ENCODE measurements around the gene GRIK4.
"Not testable (repeated sequence)": the region's sequence is repeated elsewhere in the genome, so short reads cannot be mapped to it uniquely, and the experiment has no call there.

Gene GRIK4

DNA sequence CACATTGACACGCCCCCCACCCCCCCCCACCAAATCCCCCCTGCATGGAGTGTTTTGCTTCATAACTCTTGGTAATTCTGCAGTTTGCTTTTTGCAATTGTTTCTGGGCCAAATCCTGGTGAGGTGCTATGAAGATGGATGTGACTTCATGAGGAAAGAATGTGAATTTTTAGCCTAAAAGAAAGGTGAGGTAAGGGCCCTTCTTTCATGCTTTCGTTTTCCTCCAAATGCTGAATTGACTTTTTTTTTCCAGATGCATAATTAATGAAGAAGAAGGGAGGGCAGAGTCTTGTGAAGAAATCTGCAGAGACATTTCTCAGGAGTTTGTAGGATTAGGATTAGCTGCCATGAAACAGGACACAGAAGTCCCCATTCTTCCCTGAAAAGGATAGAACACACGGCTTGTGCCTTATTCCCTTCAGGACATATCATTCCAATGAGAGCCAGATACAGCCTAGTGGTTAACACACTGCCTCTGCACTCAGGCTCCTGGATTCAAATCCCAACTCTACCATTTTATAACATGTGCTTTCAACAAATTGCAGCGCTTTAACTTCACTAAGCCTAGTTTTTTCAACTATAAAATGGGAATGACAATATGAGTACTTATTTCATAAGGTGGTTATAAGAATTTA is 492.8 kb downstream of the GRIK4 start:
- no peak for DNase-seq (ENCODE audit: low read depth)

- DNase-seq (ENCODE audit: low read depth) = no peak
Observed at GRCh38 chr11:121006922-121007321, 495.4 kb downstream of the GRIK4 start.

DNA sequence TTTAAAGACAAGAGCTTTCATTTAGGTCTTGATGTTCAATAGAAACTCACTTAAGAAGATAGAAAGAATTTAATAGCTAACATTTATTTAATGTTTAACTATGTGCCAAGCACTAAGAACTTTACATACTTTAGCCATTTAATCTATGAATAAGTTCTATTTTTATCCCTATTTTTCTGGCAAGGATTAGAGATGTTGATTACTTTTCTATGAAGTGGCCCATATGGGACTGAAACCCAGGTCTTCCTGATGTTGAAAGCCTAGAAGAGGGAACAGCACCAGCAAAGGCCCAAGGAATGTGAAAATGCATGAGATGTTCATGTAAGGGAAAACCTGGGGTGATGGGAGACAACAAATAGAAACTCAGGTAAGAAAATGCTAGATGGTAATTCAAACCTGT is 497.0 kb downstream of the GRIK4 start:
- DNase-seq (ENCODE audit: low read depth) = no peak

DNA sequence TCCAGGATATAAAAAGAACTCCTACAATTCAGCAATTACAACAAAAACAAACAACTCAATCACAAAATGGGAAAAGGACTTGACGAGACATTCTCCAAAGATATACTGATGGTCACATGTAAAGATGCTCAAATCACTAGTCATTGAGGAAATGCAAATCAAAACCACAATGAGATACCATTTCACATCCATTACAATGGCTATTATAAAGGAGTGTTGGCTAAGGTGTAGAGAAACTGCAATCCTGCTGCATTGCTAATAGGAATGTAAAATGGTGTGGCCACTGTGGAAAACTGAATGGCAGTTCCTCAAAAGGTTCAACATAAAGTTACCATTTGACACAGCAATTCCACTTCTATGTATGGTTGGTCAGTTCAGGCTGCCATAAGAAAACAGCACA is 500.5 kb downstream of the GRIK4 start:
- no peak for DNase-seq (ENCODE audit: low read depth)

DNA sequence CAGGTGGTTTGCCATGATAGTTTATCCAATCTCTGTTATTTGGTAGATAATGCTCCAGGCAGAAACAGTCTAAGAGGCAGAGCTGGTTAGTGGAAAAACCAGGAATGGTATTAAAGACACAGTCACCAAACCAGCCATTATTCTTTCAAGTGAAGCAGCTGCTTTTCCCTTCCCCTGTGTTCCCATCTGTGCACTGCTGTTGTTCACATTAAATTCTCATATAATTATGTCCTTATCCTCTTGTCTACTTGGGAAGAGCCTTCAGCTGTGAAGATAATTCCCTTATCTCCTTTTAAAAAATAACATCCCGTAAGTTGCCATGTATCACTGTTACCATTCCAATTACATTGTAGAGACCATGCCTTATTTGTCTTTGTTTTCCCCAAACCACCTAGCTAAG is 507.2 kb downstream of the GRIK4 start:
- no peak for DNase-seq (ENCODE audit: low read depth)

DNA sequence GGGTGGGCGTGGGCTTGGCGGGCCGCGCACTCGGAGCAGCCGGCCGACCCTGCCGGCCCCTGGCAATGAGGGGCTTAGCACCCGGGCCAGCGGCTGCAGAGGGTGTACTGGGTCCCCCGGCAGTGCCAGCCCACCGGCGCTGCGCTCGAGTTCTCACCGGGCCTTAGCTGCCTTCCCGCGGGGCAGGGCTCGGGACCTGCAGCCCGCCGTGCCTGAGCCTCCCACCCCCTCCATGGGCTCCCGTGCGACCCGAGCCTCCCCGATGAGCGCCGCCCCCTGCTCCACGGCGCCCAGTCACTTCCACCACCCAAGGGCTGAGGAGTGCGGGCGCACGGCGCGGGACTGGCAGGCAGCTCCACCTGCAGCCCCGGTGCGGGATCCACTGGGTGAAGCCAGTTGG is 510.2 kb downstream of the GRIK4 start:
- DNase-seq (ENCODE audit: low read depth) = not testable (repeated sequence)

DNA sequence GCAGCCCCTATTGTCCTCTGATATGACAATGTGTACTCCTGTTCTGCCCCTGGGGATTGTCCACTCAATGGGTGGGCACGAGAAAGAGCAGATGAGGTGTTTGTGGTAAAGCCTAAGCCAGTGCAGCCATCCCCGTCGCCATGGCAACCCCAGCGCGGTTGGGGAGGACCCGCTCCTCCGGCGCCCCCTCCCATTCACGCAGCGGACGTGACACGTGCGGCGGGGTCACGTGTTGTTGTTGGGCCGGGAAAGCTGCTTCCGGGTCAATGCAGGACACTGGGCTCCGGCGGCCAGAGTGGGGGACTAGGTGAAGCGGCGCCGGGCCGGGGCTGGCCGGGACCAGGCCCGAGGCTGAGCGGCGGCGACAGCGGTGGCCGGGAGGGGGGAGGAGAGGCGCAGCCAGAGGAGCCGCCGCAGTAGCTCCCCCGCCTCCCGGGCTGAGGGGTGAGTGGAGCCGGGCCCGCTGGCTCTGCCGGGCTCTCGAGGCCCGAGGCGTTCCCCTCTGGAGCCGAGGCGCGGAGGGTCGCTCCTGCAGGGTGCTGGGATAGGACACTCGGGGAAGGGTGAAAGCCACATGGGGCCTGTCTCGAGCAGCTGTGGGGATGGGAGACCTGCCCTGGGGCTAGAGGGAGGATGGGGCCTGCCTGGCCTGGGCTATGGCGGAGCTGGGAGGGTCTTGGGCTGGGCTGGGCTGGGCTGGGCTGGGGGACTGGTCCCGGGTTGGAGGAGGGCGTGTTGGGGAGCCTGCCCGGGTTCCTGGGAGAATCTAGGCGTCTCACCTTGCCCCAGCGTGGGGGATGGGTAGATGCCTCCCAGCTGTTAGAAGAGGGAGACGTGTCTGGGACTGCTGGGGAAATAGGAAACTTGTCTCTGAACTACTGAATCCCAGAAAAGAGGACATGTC is 512.6 kb downstream of the GRIK4 start, which contains the start of gene TBCEL:
TBCEL (plus strand) TSS at position 255 of the 904 bp plus-strand sequence. CDS start 21,589 bp downstream, outside the sequence.
- DNase-seq (ENCODE audit: low read depth) = peak; percentile 68

GRCh38 chr11:121024989-121025388 is 513.4 kb downstream of the GRIK4 start:
- no peak for DNase-seq (ENCODE audit: low read depth)

DNA sequence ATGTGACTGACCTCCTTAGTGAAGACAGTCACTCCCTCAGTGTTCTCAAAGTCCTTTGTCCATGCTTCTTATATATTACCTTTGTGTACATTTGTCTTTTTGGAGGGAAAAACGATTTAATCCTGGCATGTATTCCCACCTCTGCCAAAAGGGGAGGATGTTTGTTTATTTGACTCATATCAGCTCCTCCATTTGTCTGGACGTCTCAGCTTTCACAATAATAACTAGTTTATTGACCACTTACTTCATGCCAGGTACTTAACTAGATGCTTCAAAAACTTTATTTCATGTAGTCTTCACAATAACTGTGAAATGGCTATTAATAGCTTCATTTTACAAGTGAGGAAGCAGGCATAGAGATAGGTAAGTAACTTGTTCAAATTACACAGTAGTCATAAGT is 517.6 kb downstream of the GRIK4 start:
- no peak for DNase-seq (ENCODE audit: low read depth)

GRCh38 chr11:121029813-121030445 is 518.4 kb downstream of the GRIK4 start:
- no peak for DNase-seq (ENCODE audit: low read depth)

GRCh38 chr11:121031167-121031566 is 519.6 kb downstream of the GRIK4 start:
- no peak for DNase-seq (ENCODE audit: low read depth)

DNA sequence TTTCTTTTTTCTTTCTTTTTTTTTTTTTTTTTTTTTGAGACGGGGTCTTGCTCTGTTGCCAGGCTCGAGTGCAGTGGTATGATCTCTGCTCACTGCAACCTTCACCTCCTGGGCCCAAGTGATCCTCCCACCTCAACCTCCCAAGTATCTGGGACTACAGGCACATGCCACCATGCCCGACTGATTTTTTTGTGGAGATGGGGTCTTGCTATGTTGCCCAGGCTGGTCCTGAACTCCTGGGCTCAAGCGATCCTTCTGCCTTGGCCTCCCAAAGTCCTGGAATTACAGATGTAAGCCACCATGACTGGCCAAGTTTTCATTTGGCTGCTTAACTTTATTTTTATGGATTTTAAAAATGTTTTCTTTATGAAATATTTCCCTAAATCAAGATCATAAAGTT is 520.1 kb downstream of the GRIK4 start:
- DNase-seq (ENCODE audit: low read depth) = not testable (repeated sequence)

DNA sequence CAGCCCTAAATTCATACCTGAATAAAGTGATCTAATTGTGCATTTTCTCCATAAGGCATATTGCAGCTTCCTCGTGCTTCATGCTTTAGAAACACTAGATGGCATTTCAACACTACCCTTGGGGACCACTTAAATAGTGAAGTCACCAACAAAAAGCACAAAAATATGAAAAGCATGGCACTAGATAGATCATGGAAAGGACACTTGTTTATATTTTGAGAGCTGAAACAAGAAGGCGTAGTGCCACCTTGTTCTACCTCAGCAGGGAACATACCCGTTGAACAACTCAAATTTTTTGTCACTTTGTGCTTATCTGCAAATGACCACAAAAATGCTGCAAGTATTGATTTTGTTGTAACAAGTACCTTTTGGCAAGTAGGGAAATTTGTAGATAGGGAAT is 521.0 kb downstream of the GRIK4 start:
- DNase-seq (ENCODE audit: low read depth) = no peak

- DNase-seq (ENCODE audit: low read depth) = no peak
Observed at GRCh38 chr11:121033635-121034034, 522.1 kb downstream of the GRIK4 start.

GRCh38 chr11:121035169-121035755 is 523.7 kb downstream of the GRIK4 start:
- no peak for DNase-seq (ENCODE audit: low read depth)

DNA sequence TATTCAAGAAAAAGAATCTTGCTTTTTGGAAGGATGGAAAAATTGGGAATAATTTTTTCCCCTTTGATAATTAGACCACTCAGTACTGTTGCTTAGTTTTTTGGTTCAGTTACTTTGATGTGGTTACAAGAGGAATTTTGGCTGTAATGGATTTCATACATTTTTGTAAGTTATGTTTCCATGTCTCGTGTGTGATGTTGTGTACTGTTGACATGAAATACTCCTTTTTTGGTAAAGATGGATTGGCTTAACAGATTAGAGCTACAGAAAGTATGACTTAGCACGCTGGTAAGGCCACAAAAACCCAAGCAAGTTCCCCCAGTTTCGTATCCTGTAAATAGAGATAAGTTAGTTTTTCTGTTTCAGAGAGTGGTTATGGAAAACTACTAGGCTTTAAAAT is 524.2 kb downstream of the GRIK4 start:
- no peak for DNase-seq (ENCODE audit: low read depth)

DNA sequence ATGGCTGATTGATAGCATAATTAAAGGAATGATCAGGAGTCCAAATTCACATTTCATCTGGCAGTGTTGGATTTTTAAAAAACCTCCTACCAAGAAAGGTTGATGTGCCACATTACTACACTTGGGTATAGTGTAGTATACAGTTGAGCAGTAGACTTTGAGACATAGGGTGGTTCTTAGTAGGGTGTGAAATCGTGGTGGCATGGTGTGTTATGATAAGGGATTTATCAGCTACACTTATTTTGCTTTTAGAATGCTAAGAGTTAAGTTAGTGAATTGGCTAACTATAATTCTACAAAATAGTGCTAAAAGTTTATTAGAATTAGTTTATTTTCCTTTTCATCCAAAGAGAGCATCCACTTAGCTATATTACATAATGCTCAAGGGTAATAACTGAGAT is 525.5 kb downstream of the GRIK4 start:
- no peak for DNase-seq (ENCODE audit: low read depth)

Data from stimulated activated CD8-positive, alpha-beta memory T cell treated with anti-CD3 and anti-CD28 coated beads, Interleukin-12 subunit alpha, Interleukin-12 subunit beta, amount 100 ng/mL, for 4 hours (primary cell).